Stimulated activated effector memory CD8-positive, alpha-beta T cell treated with anti-CD3 and anti-CD28 coated beads, Interleukin-12 subunit alpha, Interleukin-12 subunit beta, amount 100 ng/mL, for 72 hours (primary cell): Measurements from ENCODE around the gene KRT7.

Experiments used
- ATAC-seq: fragments of 150-1000 bp; cut with Tn5 transposase; 2 replicates; pipeline ENCODE4 v1.10.0; 2021
- DNase-seq, 2 donors: peaks; one replicate each; pipeline ENCODE4 v3.0.0; 2021 to 2022; ENCODE audit warnings: low spot score in 2 of 2
- H3K27ac Mint-ChIP-seq: one replicate; pipeline ENCODE4 v1.8.0; 2022; ENCODE audit warnings: mild to moderate bottlenecking, mixed read lengths
- H3K36me3 Mint-ChIP-seq: one replicate; pipeline ENCODE4 v1.8.0; 2022; ENCODE audit warnings: mild to moderate bottlenecking, mixed read lengths
- H3K4me1 Mint-ChIP-seq: one replicate; pipeline ENCODE4 v1.8.0; 2022; ENCODE audit warnings: mixed read lengths
- H3K4me3 Mint-ChIP-seq: one replicate; pipeline ENCODE4 v1.8.0; 2022; ENCODE audit warnings: mild to moderate bottlenecking, mixed read lengths
- H3K9me3 Mint-ChIP-seq: one replicate; pipeline ENCODE4 v1.8.0; 2022; ENCODE audit warnings: mixed read lengths

KRT7 gene

DNA sequence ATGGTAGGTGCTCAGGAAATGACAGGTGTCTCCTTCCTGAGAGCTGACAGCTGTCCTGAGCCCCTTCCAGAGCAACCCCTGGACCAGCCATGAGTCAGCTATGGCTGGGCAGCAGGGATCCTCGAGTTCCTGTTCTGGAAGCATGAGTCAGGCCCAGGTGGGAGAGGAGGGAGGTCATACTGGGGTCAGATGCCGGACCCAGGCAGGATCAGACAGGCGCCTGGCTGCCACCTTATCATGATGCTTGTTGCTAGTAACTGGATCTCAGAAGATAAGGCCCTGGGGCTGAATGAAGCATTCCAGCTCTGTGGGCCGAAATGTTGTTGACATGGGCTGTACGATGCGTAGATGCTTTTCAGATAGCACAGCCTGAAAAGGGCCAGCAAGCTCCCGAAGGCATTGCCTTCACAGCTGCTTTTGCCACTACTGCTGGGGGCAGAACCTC lies 17.4 kb upstream of the KRT7 start:
- H3K4me1 Mint-ChIP-seq = no peaks in the 10 kb centered on the region
- H3K9me3 Mint-ChIP-seq = no peaks in the 10 kb centered on the region
- no peak for DNase-seq
- H3K4me3 Mint-ChIP-seq = no peak overlapping the region
- no peak overlapping the region for H3K27ac Mint-ChIP-seq
- no peaks in the 10 kb centered on the region for H3K36me3 Mint-ChIP-seq
- no peak for ATAC-seq

DNA sequence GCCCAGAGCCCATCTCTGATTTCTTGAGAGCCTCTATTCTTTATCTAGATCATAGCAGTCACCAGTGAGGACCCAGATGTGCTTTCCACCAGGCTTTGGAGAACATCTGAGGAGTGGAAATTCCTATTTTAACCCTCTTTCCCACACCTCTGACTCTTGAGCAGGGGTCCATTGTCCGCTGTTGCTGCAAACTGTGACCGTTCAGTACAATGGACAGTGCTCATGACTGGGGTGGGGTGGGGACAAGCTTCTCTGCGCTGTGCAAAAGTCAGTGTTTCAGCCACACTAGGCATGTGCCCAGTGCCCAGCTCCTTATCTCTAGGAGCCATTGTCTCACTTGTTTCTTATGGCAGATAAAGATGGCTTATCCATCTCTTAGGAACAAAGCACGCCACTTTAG lies 16.9 kb upstream of the KRT7 start:
- no peaks in the 10 kb centered on the region for H3K36me3 Mint-ChIP-seq
- DNase-seq (no peak), ATAC-seq (no peak)
- no peak overlapping the region for H3K27ac Mint-ChIP-seq
- H3K4me1 Mint-ChIP-seq = no peaks in the 10 kb centered on the region
- no peaks in the 10 kb centered on the region for H3K9me3 Mint-ChIP-seq
- H3K4me3 Mint-ChIP-seq = no peak overlapping the region

DNA sequence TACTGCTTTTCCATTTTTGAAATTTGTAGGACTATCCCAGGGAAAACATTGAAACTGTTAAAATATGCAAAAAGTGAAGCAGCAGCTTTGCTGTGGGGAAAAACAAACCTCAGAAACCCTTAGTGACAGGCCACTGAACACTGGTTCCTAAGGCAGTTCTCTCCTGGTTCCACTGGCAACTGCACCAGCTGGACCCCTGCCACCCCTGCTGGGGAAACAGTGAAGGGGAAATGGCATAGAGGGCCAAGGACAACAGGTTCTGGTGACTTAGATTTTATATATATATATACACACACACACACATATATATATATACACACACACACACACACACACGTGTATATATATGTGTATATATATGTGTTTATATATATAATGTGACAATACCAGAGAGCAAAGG lies 16.2 kb upstream of the KRT7 start:
- no peak for DNase-seq
- Mint-ChIP-seq H3K27ac (no peak overlapping the region), H3K4me1 (no peaks in the 10 kb centered on the region), H3K36me3 (no peaks in the 10 kb centered on the region), H3K9me3 (no peaks in the 10 kb centered on the region), H3K4me3 (no peak overlapping the region)
- ATAC-seq = no peak

DNA sequence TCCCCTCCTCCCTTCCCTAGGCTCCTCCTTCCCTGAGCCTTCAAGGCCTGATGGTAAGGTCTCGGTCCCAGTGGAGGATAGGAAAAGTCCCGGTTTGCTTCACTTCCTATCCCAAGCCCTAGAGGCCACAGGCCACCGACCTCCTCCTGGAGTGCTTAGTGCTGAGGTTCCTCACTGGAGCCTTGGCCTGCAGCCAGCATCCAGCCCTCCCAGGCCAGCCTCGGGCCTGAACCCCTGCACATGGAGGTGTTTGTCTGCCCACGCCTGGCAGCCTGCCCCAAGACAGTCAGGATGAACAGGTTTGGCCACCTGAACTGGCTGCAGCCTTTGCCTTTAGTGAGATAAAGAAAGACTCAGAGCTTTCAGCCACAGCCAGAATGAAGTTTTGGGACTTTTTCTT lies 15.8 kb upstream of the KRT7 start:
- H3K4me1 Mint-ChIP-seq = no peaks in the 10 kb centered on the region
- no peak overlapping the region for H3K4me3 Mint-ChIP-seq
- no peak overlapping the region for H3K27ac Mint-ChIP-seq
- H3K9me3 Mint-ChIP-seq = no peaks in the 10 kb centered on the region
- ATAC-seq (no peak), DNase-seq (no peak)
- H3K36me3 Mint-ChIP-seq = no peaks in the 10 kb centered on the region

- Mint-ChIP-seq H3K4me1 (no peaks in the 10 kb centered on the region), H3K36me3 (no peaks in the 10 kb centered on the region), H3K27ac (no peak overlapping the region), H3K9me3 (no peaks in the 10 kb centered on the region), H3K4me3 (no peak overlapping the region)
- DNase-seq = no peak
- ATAC-seq = no peak
Measured at GRCh38 chr12:52218001-52218400, 15.0 kb upstream of the KRT7 start.

DNA sequence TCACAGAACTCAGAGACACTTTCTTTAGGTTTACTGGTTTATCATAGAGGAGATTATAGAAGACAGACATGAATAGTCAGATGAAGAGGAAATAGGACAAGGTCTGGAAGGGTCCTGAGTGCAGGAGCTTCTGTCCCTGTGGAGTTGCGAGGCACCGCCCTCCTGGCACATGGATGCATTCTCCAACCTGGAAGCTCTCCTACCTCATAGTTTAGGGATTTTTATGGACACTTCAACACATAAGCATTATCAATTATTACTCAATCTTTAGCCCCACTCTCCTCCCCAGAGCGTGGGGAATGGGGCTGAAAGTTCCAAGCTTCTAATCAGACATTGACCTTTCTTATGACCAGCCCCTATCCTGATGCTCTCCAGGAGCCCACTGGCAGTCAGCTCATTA lies 12.6 kb upstream of the KRT7 start:
- H3K4me1 Mint-ChIP-seq = peaks cover 4% of the 10 kb centered on the region
- no peak overlapping the region for H3K27ac Mint-ChIP-seq
- no peak for DNase-seq
- ATAC-seq = no peak
- no peaks in the 10 kb centered on the region for H3K9me3 Mint-ChIP-seq
- no peaks in the 10 kb centered on the region for H3K36me3 Mint-ChIP-seq
- no peak overlapping the region for H3K4me3 Mint-ChIP-seq

GRCh38 chr12:52221070-52221781 lies 11.8 kb upstream of the KRT7 start:
- H3K36me3 Mint-ChIP-seq = no peaks in the 10 kb centered on the region
- no peaks in the 10 kb centered on the region for H3K9me3 Mint-ChIP-seq
- ATAC-seq (no peak), DNase-seq (no peak)
- no peak overlapping the region for H3K4me3 Mint-ChIP-seq
- no peak overlapping the region for H3K27ac Mint-ChIP-seq
- peaks cover 4% of the 10 kb centered on the region for H3K4me1 Mint-ChIP-seq

DNA sequence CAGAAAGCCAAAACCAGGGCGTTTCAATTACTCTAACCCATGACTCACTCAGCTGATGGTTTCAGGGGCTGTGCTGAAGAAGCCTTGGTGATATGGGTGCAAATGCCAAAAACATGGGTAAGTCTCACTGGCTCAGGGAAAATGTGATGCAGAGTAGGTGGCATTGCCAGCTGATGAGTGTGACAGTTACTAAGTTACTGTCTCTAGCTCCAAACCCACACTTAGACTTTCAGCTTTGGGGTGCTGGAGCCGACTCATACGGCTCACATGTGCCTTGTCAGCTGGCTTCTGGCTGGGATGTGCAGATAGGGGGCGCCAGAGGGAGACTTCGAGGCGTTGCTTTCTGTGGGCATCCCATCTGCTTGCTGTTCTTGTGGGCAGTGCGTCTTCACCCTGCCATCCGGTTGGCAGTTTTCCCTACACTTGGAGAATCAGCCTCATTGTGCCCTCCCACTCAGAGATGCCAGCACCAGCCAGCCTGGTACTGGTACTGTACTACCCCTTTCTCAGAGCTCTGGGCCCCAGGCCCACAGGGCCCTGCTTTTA lies 11.1 kb upstream of the KRT7 start:
- Mint-ChIP-seq H3K27ac (no peak overlapping the region), H3K9me3 (no peaks in the 10 kb centered on the region), H3K4me1 (peaks cover 4% of the 10 kb centered on the region), H3K36me3 (no peaks in the 10 kb centered on the region), H3K4me3 (no peak overlapping the region)
- ATAC-seq (peak; percentile 96), DNase-seq (peak; percentile 53 to 86)

GRCh38 chr12:52222692-52223091 lies 10.4 kb upstream of the KRT7 start:
- H3K27ac Mint-ChIP-seq = no peak overlapping the region
- no peak overlapping the region for H3K4me3 Mint-ChIP-seq
- no peak for DNase-seq
- no peak for ATAC-seq
- H3K4me1 Mint-ChIP-seq = peaks cover 4% of the 10 kb centered on the region
- no peaks in the 10 kb centered on the region for H3K9me3 Mint-ChIP-seq
- no peaks in the 10 kb centered on the region for H3K36me3 Mint-ChIP-seq

DNA sequence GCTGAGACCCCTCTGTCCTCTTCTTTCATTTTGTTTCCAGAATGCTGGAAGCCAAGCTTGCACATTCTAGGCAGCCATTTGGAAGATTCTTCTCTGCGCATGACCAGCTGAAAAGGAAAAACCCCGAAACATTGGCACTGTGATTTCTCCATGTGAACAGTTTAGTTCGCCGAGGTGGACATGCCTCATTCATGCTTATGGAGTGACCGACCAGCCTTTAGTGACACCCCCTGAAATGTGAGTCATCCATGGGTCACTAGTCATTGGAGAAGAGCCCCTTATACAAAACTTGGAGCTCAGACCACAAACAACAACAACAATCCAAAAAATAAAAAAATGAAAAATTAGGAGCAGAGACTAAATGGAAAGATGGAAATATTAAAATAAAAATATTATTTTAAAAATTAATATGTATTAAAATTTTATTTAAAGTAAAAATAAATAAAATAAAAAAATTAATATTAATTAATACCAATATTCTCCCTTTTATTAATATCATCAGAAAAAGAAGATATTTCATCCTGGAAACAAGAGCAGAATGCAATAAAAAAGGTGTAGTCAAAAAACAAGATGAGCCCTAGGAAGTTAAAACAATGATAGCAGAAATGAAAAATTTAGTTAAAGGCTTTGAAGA lies 9.5 kb upstream of the KRT7 start:
- DNase-seq = no peak
- H3K9me3 Mint-ChIP-seq = no peaks in the 10 kb centered on the region
- ATAC-seq = no peak
- H3K4me3 Mint-ChIP-seq = no peak overlapping the region
- no peaks in the 10 kb centered on the region for H3K36me3 Mint-ChIP-seq
- peaks cover 4% of the 10 kb centered on the region for H3K4me1 Mint-ChIP-seq
- H3K27ac Mint-ChIP-seq = no peak overlapping the region

DNA sequence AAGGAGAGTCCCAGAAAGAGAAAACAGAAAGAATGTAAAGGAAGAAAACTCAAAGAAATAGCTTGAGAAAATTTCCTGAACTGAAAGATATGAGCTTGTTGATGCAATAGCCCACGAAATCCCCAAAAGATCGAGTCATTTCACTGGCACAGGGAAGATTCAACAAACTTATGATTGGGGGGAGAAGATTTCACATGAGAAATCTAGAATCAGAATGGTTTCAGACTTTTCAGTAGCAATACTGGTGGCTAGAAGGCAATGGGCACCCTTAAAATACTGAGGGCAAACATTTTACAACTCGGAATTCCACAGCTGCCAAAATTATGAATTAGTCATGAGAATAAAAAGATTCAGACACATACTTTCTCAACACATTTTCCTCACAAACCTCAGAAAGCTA lies 8.9 kb upstream of the KRT7 start:
- H3K4me3 Mint-ChIP-seq = no peak overlapping the region
- peaks cover 4% of the 10 kb centered on the region for H3K4me1 Mint-ChIP-seq
- ATAC-seq (no peak), DNase-seq (no peak)
- H3K27ac Mint-ChIP-seq = no peak overlapping the region
- no peaks in the 10 kb centered on the region for H3K9me3 Mint-ChIP-seq
- H3K36me3 Mint-ChIP-seq = no peaks in the 10 kb centered on the region

DNA sequence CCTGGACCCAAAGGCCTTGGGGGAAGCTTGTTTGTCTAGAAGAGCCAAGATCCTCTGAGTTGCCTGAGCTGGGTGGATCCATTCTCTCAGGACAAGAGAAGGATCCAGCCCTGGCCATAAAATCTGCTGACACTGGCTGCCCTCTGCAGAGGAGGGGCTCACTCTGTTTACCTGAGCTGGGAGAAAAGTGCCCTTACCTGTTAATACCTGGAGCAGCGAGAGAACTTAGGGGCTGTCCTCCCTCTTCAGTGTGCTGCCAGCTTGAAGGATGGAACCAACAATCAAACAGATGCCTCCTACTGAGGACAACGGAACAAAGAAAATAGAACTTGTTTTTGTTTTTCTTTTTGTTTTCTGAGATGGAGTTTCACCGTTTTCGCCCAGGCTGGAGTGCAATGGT lies 7.3 kb upstream of the KRT7 start:
- no peak overlapping the region for H3K27ac Mint-ChIP-seq
- H3K4me3 Mint-ChIP-seq = no peak overlapping the region
- ATAC-seq (no peak), DNase-seq (no peak)
- no peaks in the 10 kb centered on the region for H3K36me3 Mint-ChIP-seq
- peaks cover 4% of the 10 kb centered on the region for H3K4me1 Mint-ChIP-seq
- H3K9me3 Mint-ChIP-seq = no peaks in the 10 kb centered on the region

DNA sequence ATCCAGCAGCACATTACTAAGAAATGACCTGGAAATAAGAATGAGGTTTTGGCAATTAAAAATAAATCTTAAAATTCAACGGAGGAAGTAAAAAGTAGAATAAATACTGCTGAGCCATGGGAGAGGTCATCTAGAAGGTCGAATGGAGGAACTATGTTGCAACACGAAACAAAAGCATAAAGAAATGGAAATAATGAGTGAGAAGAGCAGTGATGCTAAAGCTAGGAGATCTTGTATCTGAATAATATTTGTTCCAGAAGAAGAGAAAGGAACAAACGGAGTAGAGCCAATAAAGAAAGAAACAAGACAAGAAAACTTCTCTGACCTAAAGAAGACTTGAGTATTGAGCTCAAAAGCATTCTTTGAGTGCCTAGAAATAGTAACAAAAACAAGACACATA lies 6.6 kb upstream of the KRT7 start:
- DNase-seq (no peak), ATAC-seq (no peak)
- no peak overlapping the region for H3K4me3 Mint-ChIP-seq
- no peaks in the 10 kb centered on the region for H3K9me3 Mint-ChIP-seq
- peaks cover 4% of the 10 kb centered on the region for H3K4me1 Mint-ChIP-seq
- H3K36me3 Mint-ChIP-seq = no peaks in the 10 kb centered on the region
- no peak overlapping the region for H3K27ac Mint-ChIP-seq

DNA sequence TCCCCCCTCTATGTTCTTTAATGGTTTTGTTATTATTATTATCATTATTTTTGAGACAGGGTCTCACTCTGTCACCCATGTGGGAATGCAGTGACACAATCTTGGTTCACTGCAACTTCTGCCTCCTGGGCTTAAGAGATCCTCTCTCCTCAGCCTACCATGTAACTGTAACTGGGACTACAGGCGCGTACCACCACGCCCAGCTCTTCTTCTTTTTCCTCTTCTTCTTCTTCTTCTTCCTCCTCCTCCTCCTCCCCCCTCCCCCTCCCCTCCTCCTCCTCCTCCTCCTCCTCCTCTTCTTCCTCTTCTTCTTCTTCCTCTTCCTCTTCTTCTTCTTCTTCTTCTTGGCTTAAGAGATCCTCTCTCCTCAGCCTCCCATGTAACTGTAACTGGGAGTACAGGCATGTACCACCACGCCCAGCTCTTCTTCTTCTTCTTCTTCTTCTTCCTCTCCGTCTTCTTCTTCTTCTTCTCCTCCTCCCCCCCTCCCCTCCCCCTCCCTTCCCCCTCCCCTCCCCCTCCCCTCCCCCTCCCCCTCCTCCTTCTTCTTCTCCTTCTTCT lies 5.4 kb upstream of the KRT7 start:
- no peak overlapping the region for H3K4me3 Mint-ChIP-seq
- H3K4me1 Mint-ChIP-seq = peaks cover 4% of the 10 kb centered on the region
- no peaks in the 10 kb centered on the region for H3K36me3 Mint-ChIP-seq
- no peak for ATAC-seq
- H3K27ac Mint-ChIP-seq = no peak overlapping the region
- no peaks in the 10 kb centered on the region for H3K9me3 Mint-ChIP-seq
- DNase-seq = no peak

- no peak for DNase-seq
- Mint-ChIP-seq H3K4me3 (no peak overlapping the region), H3K27ac (no peak overlapping the region), H3K9me3 (no peaks in the 10 kb centered on the region), H3K4me1 (peaks cover 4% of the 10 kb centered on the region), H3K36me3 (no peaks in the 10 kb centered on the region)
- ATAC-seq = no peak
Measured at GRCh38 chr12:52228366-52228765, 4.7 kb upstream of the KRT7 start.

DNA sequence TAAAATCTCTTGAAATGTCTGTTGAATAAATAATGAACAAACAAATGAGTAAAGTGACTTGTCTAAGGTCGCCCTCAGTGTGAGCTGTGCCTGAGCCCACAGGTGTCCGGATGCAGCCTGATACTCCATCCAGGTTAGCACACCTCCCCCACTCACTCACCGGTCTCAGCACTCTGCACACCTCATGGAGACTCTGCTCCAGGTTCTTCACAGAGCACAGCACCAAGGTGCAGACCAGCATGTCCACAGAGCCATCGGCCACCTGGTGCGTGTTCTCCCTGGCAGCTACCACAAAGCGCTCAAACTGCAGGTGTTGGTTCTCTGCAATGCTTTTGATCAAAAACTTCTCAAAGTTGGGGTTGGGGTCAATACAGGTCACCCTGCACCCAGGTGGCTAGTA lies 4.1 kb upstream of the KRT7 start:
- peaks cover 8% of the 10 kb centered on the region for H3K4me1 Mint-ChIP-seq
- H3K36me3 Mint-ChIP-seq = no peaks in the 10 kb centered on the region
- no peak overlapping the region for H3K4me3 Mint-ChIP-seq
- H3K9me3 Mint-ChIP-seq = no peaks in the 10 kb centered on the region
- DNase-seq (no peak), ATAC-seq (no peak)
- H3K27ac Mint-ChIP-seq = no peak overlapping the region
